Measurements from ENCODE around the gene COL9A3.

The COL9A3 gene

GRCh38 chr20:62861726-62862336, 45.0 kb downstream of the COL9A3 start, which contains the start of gene TCFL5:
Gene TCFL5, minus strand, starts transcription at chr20:62861822. Its CDS starts 152 bp downstream, at chr20:62861670.
- Histone ChIP-seq H3K4me2 (ENCODE audit: low read length) (peak within 1 kb of the TSS; percentile 65), H3K4me1 (no peaks in the 10 kb centered on the region), H3K79me2 (no peaks in the 10 kb centered on the region), H3K9me3 (ENCODE audit: control insufficient read depth, low read length) (no peaks in the 10 kb centered on the region), H3K36me3 (ENCODE audit: control insufficient read depth, insufficient read depth, low read length) (no peaks in the 10 kb centered on the region), H3K4me3 (ENCODE audit: low read depth, low read length) (peak within 1 kb of the TSS; percentile 6), H2AFZ (peak within 1 kb of the TSS; percentile 66), H3K27me3 (ENCODE audit: control insufficient read depth, insufficient read depth, low read length) (no peaks in the 10 kb centered on the region), H3K27ac (peak within 1 kb of the TSS; percentile 53), H3K9ac (no peak within 1 kb of the TSS)
- TF ChIP-seq CTCF (IDR thresholded peaks at IDR 0.05) = no peak

- H2AFZ ChIP-seq = no peak overlapping the region
- H3K36me3 ChIP-seq (ENCODE audit: control insufficient read depth, insufficient read depth, low read length) = no peaks in the 10 kb centered on the region
- H3K4me3 ChIP-seq (ENCODE audit: low read depth, low read length) = no peak overlapping the region
- H3K27me3 ChIP-seq (ENCODE audit: control insufficient read depth, insufficient read depth, low read length) = no peaks in the 10 kb centered on the region
- no peak overlapping the region for H3K27ac ChIP-seq
- H3K9me3 ChIP-seq (ENCODE audit: control insufficient read depth, low read length) = no peaks in the 10 kb centered on the region
- H3K4me2 ChIP-seq (ENCODE audit: low read length) = no peak overlapping the region
- H3K79me2 ChIP-seq = no peaks in the 10 kb centered on the region
- no peaks in the 10 kb centered on the region for H3K4me1 ChIP-seq
- H3K9ac ChIP-seq = no peak overlapping the region
- no peak for TF ChIP-seq CTCF (IDR thresholded peaks at IDR 0.05)
Observed at GRCh38 chr20:62864207-62864606, 47.4 kb downstream of the COL9A3 start.

- Histone ChIP-seq H3K9ac (no peak overlapping the region), H2AFZ (peak overlapping the region; percentile 35), H3K27me3 (ENCODE audit: control insufficient read depth, insufficient read depth, low read length) (no peaks in the 10 kb centered on the region), H3K4me3 (ENCODE audit: low read depth, low read length) (no peak overlapping the region), H3K4me1 (no peaks in the 10 kb centered on the region), H3K4me2 (ENCODE audit: low read length) (no peak overlapping the region), H3K79me2 (no peaks in the 10 kb centered on the region), H3K27ac (no peak overlapping the region), H3K36me3 (ENCODE audit: control insufficient read depth, insufficient read depth, low read length) (no peaks in the 10 kb centered on the region), H3K9me3 (ENCODE audit: control insufficient read depth, low read length) (no peaks in the 10 kb centered on the region)
- TF ChIP-seq CTCF (IDR thresholded peaks at IDR 0.05) = no peak
Observed at GRCh38 chr20:62872184-62872847, 55.5 kb downstream of the COL9A3 start.

GRCh38 chr20:62872862-62873261, 56.0 kb downstream of the COL9A3 start:
- H3K9ac ChIP-seq = no peak overlapping the region
- H3K36me3 ChIP-seq (ENCODE audit: control insufficient read depth, insufficient read depth, low read length) = no peaks in the 10 kb centered on the region
- no peak overlapping the region for H3K27ac ChIP-seq
- no peaks in the 10 kb centered on the region for H3K9me3 ChIP-seq (ENCODE audit: control insufficient read depth, low read length)
- TF ChIP-seq CTCF (IDR thresholded peaks at IDR 0.05) = no peak
- H3K27me3 ChIP-seq (ENCODE audit: control insufficient read depth, insufficient read depth, low read length) = no peaks in the 10 kb centered on the region
- no peak overlapping the region for H2AFZ ChIP-seq
- H3K4me1 ChIP-seq = no peaks in the 10 kb centered on the region
- no peaks in the 10 kb centered on the region for H3K79me2 ChIP-seq
- H3K4me3 ChIP-seq (ENCODE audit: low read depth, low read length) = no peak overlapping the region
- H3K4me2 ChIP-seq (ENCODE audit: low read length) = no peak overlapping the region

- H3K27ac ChIP-seq = no peak overlapping the region
- H3K4me1 ChIP-seq = no peaks in the 10 kb centered on the region
- TF ChIP-seq CTCF (IDR thresholded peaks at IDR 0.05) = no peak
- no peak overlapping the region for H3K4me3 ChIP-seq (ENCODE audit: low read depth, low read length)
- no peaks in the 10 kb centered on the region for H3K9me3 ChIP-seq (ENCODE audit: control insufficient read depth, low read length)
- no peaks in the 10 kb centered on the region for H3K27me3 ChIP-seq (ENCODE audit: control insufficient read depth, insufficient read depth, low read length)
- H3K4me2 ChIP-seq (ENCODE audit: low read length) = no peak overlapping the region
- no peak overlapping the region for H3K9ac ChIP-seq
- peak overlapping the region; percentile 25 for H2AFZ ChIP-seq
- no peaks in the 10 kb centered on the region for H3K36me3 ChIP-seq (ENCODE audit: control insufficient read depth, insufficient read depth, low read length)
- H3K79me2 ChIP-seq = no peaks in the 10 kb centered on the region
Observed at GRCh38 chr20:62873280-62873679, 56.4 kb downstream of the COL9A3 start.

All from parathyroid adenoma (tissue), 2 donors.